Mammary epithelial cell (primary cell): ENCODE results near the gene WIPF1.

Source experiments
- CTCF ChIP-seq, 2 donors: IDR thresholded peaks in 1 of 2; conservative IDR thresholded peaks in 1 of 2; 2 replicates each; pipeline ENCODE4 v1.5.1; 2011 to 2012; ENCODE audit warnings: inconsistent platforms in 2 of 2, low read length in 2 of 2, mild to moderate bottlenecking in 2 of 2, control low read depth in 1 of 2, low read depth in 1 of 2; ENCODE audit not compliant: insufficient read depth in 1 of 2; ENCODE audit errors: extremely low read depth in 1 of 2
- EZH2 ChIP-seq: IDR thresholded peaks from 2 replicates; pipeline ENCODE4 v1.6.1; 2012; ENCODE audit warnings: low read length, inconsistent platforms, borderline replicate concordance

GRCh38 chr2:174560737-174561136 lies 36.9 kb downstream of the WIPF1 start:
- TF ChIP-seq EZH2 (no peak), CTCF (conservative IDR thresholded peaks at IDR 0.05 in 1 of 2, IDR thresholded peaks at IDR 0.05 in 1 of 2; ENCODE audit: extremely low read depth in 1 of 2, insufficient read depth in 1 of 2, low read depth in 1 of 2, low read length in 2 of 2) (no peak)
